ENCODE results near the gene CAMTA1. TPM values are rescaled to one million over a fixed set of nuclear protein-coding genes. Genes with fewer than 3 reads are reported as not detected.

Gene CAMTA1
- total RNA-seq, 2 experiments from 2014 or later = 43.9 to 73.3 TPM

DNA sequence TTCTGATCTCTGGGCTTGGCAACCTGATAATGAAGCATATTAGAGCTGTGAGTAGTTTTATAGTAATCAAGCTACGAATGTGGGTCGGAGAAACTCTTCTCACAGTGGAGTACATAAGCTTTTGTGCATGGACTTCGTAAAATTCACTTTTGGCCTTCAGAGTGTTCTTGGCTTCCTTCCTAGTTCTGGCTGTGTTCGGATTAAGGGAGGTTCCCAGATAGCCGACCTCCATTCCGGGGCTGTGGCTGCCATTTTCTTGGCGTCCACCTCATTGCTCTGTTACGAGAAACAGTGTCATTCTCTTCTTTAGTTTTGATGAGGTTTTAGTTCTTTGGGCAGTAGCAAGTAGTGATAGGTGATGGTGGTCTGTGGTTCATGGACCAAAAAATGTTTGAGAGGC lies 26.3 kb downstream of the CAMTA1 start:
- Histone ChIP-seq H3K9me3 (ENCODE audit: low read length) (no peaks in the 10 kb centered on the region), H3K9me2 (ENCODE audit: insufficient read depth, low read length) (no peaks in the 10 kb centered on the region), H2AFZ (ENCODE audit: low read length) (no peak overlapping the region), H3K36me3 (ENCODE audit: insufficient read depth, low read length) (peaks cover 8% of the 10 kb centered on the region; the same call in 1 of the 2 replicates), H3K27ac (ENCODE audit: low read depth, low read length, poor library complexity, severe bottlenecking) (no peak overlapping the region), H3K4me3 (ENCODE audit: low read depth, low read length, poor library complexity, severe bottlenecking) (no peak overlapping the region), H3K79me2 (ENCODE audit: insufficient read depth, low read depth, low read length) (peaks cover 48% of the 10 kb centered on the region; the same call in 1 of the 2 replicates), H4K20me1 (ENCODE audit: insufficient read depth, low read length) (peaks cover 38% of the 10 kb centered on the region), H3K4me2 (ENCODE audit: low read length) (no peak overlapping the region), H3K4me1 (ENCODE audit: insufficient read depth, low read length, poor library complexity, severe bottlenecking) (peaks cover under 1% of the 10 kb centered on the region)
- no TSS peak for BruUV-seq (replicated peaks)
- CTCF ChIA-PET (ENCODE audit: unreplicated experiment) = no interaction called here
- DNase-seq (ENCODE audit: low spot score) = no peak
- TF ChIP-seq CTCF (conservative IDR thresholded peaks at IDR 0.05; ENCODE audit: low read length) (no peak), EZH2phosphoT487 (IDR thresholded peaks at IDR 0.05; ENCODE audit: borderline replicate concordance, low read depth, low read length) (no peak)
- intact Hi-C loops (cut with micrococcal nuclease; ENCODE audit: unreplicated experiment) = no loop called here
- POLR2A ChIA-PET = no interaction called here

DNA sequence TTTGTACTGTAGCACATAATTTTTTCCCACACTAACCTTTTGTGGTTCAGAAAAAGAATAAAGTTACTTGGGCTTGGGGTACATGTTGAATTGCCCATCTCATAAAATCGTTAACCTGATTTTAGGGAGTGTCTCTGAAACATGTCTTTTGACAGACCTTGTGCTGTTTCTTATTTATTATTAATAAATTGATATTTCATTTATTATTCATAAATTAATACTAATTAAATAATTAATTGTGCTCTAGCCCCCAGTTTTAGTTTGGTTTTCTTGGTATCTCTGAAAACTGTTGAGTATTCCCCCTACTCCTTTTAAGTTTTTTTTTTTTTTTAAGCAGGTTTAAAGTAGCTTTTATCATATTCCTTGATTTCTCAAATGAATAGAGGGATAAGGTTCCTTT lies 27.9 kb downstream of the CAMTA1 start:
- H3K27ac ChIP-seq (ENCODE audit: low read depth, low read length, poor library complexity, severe bottlenecking) = no peak overlapping the region
- no peaks in the 10 kb centered on the region for H3K4me1 ChIP-seq (ENCODE audit: insufficient read depth, low read length, poor library complexity, severe bottlenecking)
- H2AFZ ChIP-seq (ENCODE audit: low read length) = no peak overlapping the region
- POLR2A ChIA-PET = no interaction called here
- peaks cover 6% of the 10 kb centered on the region; the same call in 1 of the 2 replicates for H3K36me3 ChIP-seq (ENCODE audit: insufficient read depth, low read length)
- no peaks in the 10 kb centered on the region for H3K9me3 ChIP-seq (ENCODE audit: low read length)
- CTCF ChIA-PET (ENCODE audit: unreplicated experiment) = no interaction called here
- intact Hi-C loops (cut with micrococcal nuclease; ENCODE audit: unreplicated experiment) = no loop called here
- peaks cover 34% of the 10 kb centered on the region; the same call in 1 of the 2 replicates for H3K79me2 ChIP-seq (ENCODE audit: insufficient read depth, low read depth, low read length)
- TF ChIP-seq EZH2phosphoT487 (IDR thresholded peaks at IDR 0.05; ENCODE audit: borderline replicate concordance, low read depth, low read length) (no peak), CTCF (conservative IDR thresholded peaks at IDR 0.05; ENCODE audit: low read length) (no peak)
- H3K4me2 ChIP-seq (ENCODE audit: low read length) = no peak overlapping the region
- no peaks in the 10 kb centered on the region for H3K9me2 ChIP-seq (ENCODE audit: insufficient read depth, low read length)
- no peak for DNase-seq (ENCODE audit: low spot score)
- H4K20me1 ChIP-seq (ENCODE audit: insufficient read depth, low read length) = peaks cover 38% of the 10 kb centered on the region
- no peak overlapping the region for H3K4me3 ChIP-seq (ENCODE audit: low read depth, low read length, poor library complexity, severe bottlenecking)
- no TSS peak for BruUV-seq (replicated peaks)

DNA sequence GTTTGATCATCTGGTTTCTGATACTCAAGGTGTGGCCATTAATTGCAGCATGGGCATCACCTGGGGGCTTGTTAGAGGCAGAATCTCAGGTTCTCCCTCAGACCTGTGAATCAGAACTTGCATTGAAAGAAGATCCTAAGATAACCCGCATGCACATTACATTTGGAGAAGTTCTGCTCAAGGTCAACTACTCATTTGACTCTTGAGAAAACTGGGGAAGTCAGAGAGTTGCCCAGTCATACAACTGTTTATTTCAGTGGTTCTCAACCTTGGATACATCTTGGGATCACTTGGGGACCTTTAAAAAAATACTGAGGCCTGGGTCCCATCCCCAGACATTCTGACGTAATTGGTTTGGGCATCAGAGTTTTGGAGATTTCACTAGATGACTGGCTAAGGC lies 30.5 kb downstream of the CAMTA1 start:
- DNase-seq (ENCODE audit: low spot score) = no peak
- Histone ChIP-seq H4K20me1 (ENCODE audit: insufficient read depth, low read length) (peaks cover 41% of the 10 kb centered on the region), H3K4me1 (ENCODE audit: insufficient read depth, low read length, poor library complexity, severe bottlenecking) (peaks cover 7% of the 10 kb centered on the region), H3K36me3 (ENCODE audit: insufficient read depth, low read length) (no peaks in the 10 kb centered on the region), H2AFZ (ENCODE audit: low read length) (no peak overlapping the region), H3K27ac (ENCODE audit: low read depth, low read length, poor library complexity, severe bottlenecking) (no peak overlapping the region), H3K9me2 (ENCODE audit: insufficient read depth, low read length) (no peaks in the 10 kb centered on the region), H3K79me2 (ENCODE audit: insufficient read depth, low read depth, low read length) (peaks cover 37% of the 10 kb centered on the region; the same call in 1 of the 2 replicates), H3K4me3 (ENCODE audit: low read depth, low read length, poor library complexity, severe bottlenecking) (no peak overlapping the region), H3K4me2 (ENCODE audit: low read length) (no peak overlapping the region), H3K9me3 (ENCODE audit: low read length) (no peaks in the 10 kb centered on the region)
- intact Hi-C loops (cut with micrococcal nuclease; ENCODE audit: unreplicated experiment) = no loop called here
- BruUV-seq (replicated peaks) = no TSS peak
- TF ChIP-seq CTCF (conservative IDR thresholded peaks at IDR 0.05; ENCODE audit: low read length) (no peak), EZH2phosphoT487 (IDR thresholded peaks at IDR 0.05; ENCODE audit: borderline replicate concordance, low read depth, low read length) (no peak)
- CTCF ChIA-PET (ENCODE audit: unreplicated experiment) = no interaction called here
- POLR2A ChIA-PET = no interaction called here
